ENCODE measurements around the gene TAS2R60.

The TAS2R60 gene

DNA sequence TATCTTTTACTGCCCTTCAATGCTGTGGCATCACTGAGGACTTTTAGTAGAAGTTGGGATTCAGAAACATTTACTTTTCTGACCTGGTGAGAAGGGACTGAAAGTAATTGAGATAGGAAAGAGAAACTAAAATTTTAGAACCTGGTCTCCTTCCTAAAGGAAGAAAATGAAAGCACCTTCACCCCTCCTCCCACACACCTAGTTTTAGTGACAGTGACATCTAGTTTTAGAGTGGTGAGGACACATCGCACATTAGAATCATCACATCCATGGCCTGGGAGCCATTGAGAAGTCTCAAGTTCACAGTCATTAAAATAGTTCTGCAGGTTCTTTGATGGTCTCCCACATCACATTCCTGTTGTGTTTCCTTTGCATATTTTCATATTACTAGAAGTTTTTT is 50.5 kb downstream of the TAS2R60 start:
- H3K4me3 ChIP-seq = no peak overlapping the region
- peak overlapping the region in 2 of 21 experiments; percentile 23 to 25 for H3K27ac ChIP-seq

All from skin epidermis (tissue), 12 donors.